Right hindlimb (tissue), 1 donor: ENCODE measurements around the gene GGTLC2.
"Not testable (repeated sequence)": the region's sequence is repeated elsewhere in the genome, so short reads cannot be mapped to it uniquely, and the experiment has no call there.

Source experiments
- DNase-seq: peaks from one replicate; pipeline ENCODE4 v3.0.0-alpha.2; 2018

GGTLC2 gene

DNA sequence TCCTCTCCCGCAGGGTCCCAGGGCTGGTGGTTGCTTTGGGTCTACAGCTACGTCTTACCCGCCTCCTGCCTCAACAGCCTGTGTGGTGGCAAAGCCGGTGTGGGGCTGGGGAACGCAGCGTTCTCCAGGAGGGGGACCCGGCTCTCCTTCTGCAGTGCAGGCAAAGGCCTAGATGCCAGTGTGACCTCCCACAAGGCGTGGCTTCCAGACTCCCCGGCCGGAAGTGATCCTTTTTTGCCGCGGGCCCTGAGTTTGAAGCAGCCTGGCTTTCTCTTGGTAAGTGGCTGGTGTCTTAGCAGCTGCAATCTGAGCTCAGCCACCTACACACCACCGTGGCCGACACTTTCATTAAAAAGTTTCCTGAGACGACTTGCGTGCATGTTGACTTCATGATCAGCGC is 6.1 kb upstream of the GGTLC2 start:
- DNase-seq: not testable (repeated sequence)

DNA sequence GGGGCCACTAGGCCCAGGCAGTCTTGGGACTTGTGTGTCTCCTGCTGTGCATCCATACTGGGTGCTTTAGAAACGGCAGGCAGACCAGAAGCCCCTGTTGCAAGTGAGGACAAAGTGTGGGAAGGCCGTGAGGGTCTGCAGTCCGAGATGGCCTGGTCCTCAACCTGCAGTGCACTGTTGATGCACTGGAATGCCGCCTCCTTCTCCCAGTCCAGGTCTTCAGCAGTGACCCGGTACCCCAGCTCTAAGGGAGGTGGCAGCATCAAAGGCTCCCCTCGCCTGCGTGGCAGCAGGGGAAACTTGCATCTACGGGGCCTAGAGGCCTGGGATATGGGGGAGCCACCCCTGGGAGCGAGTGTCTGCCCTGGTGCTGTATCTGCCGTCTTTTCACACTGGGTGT is 2.2 kb upstream of the GGTLC2 start:
- DNase-seq: not testable (repeated sequence)

DNA sequence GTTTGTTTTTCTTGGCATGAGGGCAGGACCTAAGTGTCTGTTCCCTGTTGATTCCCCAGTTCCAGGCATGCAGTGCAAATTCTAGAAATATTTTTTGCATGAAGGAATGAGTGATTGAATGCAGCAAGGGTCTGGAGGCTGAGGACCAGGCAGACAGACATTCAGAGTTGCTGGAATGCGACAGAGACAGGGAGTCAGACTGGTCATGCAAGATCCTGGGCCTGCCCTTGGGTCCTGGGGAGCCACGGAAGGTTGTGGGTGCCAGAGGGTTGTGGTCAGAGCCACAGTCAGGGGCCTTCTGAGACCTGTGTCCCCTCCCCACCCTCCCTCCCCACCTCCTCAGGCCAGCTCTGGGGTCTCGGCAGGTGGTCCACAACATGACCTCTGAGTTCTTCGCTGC is 1.6 kb downstream of the GGTLC2 start:
- not testable (repeated sequence) for DNase-seq

DNA sequence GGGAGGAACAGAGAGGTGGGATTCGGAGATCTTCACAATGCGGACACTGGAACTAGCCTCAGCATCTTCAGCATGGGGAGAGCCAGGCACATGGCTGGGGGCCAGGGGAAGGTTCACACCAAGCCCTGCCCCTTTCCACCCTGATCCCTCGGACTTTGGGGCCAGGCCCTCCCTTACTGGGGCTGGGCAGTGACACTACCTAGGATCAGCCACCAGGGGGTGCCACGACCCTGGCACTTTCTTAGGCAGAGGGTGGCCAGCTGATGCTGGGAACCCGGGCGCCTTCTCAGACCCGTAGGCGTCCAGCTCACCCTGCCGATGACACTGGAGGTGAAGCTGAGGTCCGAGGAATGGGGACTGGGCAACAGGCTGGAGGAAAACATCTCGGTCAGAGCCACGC is 3.5 kb downstream of the GGTLC2 start:
- not testable (repeated sequence) for DNase-seq

DNA sequence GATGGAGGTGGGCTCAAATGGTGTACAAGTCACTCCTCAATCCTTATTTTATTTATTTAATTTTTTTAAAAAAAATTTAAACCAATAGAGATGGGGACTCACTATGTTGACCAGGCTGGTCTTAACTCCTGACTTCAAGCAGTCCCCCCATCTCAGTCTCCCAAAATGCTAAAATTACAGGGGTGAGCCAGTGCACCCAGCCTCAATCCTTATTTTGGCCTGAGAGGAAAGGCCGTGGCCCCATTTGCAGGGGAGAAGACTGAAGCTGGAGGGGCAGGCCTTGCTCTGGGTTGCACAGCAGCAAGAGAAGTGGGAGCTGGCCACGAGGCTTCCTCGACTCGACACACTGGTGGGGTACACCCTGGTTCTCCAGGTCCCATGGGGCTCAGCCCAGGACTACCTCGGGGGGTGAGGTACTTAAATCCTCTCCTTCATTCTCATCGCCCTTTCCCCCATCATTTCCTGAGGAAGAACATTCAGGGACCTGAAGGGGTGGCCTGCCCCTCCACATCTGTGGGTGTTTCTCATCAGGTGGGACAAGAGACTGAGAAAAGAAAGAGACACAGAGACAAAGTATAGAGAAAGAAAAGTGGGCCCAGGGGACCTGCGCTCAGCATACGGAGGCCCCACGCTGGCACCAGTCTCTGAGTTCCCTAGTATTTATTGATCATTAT is 4.6 kb downstream of the GGTLC2 start:
- DNase-seq: not testable (repeated sequence)

DNA sequence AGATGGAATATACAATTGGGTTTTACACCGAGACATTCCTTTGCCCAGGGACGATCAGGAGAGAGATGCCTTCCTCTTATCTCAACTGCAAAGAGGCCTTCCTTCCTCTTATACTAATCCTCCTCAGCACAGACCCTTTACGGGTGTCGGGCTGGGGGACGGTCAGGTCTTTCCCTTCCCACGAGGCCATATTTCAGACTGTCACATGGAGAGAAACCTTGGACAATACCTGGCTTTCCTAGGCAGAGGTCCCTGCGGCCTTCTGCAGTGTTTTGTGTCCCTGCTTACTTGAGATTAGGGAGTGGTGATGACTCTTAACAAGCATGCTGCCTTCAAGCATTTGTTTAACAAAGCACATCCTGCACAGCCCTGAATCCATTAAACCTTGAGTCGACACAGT is 5.3 kb downstream of the GGTLC2 start:
- not testable (repeated sequence) for DNase-seq

DNA sequence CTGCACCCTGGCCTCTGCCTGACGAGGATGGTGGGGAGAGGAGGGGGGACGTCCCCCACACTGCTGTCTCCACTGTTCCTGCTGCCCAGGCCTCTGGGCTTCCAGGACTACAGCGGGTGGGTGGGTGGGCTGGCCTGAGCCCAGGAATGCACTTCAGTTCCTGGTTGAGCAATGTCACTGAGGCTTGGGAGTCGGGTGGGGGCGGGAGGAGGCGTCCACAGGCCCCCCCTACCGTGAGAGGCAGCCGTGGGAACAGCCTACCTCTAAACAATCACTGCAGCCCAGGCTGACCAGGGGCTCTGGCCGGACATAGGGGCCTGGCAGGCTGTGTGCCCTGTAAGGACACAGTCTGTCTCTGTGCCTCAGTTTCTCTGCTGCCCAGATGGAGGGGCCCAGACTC is 6.0 kb downstream of the GGTLC2 start:
- not testable (repeated sequence) for DNase-seq

DNA sequence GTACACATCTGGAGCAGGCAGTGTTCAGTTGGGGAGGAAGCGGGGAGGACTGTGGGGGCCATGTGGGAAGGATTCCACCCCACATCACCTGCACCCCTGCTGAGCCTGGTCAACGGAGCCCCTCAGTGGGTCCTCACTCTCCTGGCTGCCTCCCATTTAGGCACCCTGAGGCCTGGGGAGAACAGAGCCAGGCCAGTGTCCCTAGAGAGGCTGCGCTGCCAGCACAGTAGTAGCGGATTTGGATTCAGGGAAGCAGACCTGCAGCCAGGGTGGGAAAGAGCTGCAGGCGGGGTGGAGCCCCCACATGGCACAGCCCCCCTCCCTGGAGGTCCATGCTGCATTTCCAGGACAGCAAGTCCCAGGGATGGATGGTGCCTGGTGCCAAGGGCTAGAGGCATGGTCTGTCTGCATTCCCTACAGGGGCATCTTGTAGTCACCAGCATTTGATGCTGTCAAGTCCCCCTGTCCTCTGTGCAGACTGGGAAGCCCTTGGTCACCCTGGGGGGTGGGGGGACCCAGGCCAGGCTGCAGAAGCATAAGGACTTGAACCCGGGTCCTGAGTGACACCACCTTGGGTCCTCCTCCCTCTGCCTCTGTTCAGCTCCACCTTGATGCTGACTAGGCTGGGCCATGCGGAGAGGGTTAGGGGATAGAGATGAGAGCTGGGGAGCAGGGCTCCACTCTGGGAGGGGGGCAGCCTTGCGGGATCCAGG is 6.5 kb downstream of the GGTLC2 start:
- not testable (repeated sequence) for DNase-seq

DNA sequence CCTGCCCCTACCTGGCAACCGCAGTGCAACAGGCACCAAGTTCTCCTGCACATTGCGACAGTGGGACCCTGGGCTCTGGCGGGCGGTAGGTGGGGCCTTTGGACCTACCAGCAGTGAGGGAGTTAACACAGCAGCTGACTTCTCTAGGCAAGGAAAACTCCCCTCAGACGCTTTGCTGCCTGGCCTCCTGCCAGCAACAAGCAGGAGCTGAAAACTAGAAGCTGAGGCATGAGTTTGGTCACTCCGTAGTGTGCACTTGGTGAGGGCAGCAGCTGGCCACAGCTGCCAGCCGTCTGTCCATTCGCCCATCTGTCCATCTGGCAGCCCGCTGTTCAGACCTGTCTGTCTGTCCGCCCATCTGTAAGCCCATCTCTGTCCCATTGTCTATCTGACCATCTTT is 7.2 kb downstream of the GGTLC2 start:
- peak; percentile 63 for DNase-seq

DNA sequence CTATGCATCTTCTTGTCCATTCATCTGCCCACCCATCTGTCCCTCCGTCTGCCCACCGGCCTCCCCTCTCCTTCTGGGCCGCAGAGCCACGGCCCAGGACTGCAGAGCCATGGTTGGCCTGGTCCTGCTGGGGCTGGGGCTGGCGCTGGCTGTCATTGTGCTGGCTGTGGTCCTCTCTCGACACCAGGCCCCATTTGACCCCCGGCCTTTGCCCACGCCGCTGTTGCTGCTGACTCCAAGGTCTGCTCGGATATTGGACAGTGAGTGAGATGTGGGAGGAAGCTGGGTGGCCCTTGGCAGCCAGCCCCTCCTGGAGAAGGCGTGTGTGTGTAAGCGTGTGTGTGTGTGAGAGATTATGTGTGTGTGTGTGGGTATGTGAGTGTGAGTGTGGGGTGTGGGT is 7.7 kb downstream of the GGTLC2 start:
- not testable (repeated sequence) for DNase-seq

DNA sequence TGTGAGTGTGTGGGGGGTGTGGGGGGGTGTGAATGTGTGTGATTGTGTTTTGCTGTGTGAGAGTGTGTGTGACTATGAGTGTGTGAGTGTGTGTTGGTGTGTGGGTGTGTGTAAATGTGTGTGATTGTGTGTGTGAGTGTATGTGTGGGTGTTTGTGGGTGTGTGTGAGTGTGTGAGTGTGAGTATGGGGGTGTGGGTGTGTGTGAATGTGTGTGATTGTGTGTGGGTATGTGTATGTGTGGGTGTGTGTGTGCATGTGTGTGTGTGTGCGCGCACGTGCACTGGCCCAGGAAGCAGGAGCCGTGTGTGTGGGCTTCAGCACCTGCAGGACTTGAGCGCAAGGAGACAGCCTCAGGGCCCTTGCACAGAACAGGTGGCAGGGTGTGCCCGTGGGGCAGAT is 8.2 kb downstream of the GGTLC2 start:
- not testable (repeated sequence) for DNase-seq

DNA sequence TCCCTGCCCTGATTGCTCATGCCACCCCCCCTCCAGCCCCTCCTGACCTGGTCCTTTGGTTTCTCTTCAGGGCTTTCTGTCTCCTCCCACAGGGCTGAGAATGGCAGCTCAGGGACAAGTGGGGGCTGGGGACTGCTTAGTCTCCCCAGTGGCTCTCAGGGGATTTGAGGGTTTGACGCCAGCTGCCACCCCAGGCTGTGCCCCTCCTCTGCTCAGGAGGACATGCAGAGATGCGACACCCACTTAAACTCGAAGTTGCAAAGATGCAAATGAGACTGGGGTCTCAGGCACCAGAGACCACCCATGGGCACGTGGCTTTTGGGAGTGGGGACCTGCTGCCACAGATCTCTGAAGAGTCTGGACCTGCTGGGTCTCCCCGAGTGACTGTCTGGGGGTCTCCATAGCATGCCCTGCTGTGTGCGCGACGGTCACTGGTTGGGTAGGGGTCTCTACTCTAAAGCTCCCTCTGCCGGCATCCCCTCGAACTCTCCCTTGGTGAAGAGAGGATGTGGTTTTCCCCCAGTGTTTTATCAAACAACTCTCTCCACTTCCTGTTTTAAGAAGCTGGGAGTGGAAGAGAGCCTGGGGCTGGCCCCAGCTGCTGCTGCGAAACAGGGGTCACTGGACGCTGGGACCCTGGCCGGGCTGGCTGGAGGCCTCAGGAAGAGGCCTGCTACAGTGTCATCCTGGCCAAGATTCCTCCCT is 9.4 kb downstream of the GGTLC2 start:
- not testable (repeated sequence) for DNase-seq

DNA sequence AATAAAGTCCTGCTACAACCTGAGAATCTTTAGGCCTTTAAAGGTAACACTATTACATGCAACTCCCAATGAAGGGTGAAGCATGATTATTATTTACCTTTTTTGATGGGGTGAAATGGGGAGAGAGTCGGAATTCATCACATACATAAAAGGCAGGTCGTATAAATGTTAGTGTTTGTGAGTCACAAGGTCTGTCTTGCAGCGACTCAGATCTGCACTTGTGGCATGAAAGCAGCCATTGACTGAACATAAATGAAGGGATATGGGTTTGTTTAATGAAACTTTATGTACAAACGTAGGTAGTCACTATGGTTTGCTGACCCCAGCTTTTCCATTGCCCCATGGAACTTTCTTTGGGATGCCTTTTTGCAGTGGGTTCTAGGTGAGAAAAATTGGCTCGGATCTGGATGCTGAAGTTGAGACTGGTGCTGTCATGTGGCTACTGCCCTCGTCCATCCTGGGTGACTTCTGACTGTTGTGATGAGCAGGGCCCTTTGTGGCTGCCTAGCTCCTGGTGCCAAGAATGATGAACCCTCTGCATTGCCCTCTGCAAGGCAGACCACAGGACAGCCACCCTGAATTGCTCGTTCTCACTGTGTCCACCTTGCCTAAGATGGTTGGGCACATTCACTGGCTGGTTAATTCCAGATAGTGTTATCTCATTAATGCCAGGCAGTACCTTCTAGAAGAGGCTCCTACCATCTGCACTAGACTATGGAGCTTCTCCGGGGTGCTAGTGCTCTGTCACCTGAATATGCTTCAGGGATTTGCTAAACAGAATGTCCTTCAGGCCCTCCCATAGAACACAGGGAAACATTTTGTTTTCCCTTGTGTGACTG is 11.3 kb downstream of the GGTLC2 start:
- DNase-seq: no peak

DNA sequence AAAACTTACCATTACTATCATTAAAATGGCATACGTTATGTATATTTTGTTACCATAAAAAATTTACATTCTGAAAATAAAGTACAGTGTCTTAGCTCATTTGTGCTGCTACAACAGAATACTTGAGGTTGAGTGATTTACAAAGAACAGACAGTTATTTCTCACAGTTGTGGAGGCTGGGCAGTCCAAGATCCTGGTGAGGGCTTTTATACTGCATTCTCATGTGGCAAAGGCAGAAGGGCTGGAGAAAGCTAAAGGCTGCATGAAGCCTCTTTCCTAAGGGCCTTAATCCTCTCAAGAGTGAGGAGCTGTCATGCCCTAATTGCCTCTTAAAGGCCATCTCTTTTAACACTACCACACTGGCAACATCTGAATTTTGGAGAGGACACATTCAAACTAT is 13.3 kb downstream of the GGTLC2 start:
- no peak for DNase-seq

DNA sequence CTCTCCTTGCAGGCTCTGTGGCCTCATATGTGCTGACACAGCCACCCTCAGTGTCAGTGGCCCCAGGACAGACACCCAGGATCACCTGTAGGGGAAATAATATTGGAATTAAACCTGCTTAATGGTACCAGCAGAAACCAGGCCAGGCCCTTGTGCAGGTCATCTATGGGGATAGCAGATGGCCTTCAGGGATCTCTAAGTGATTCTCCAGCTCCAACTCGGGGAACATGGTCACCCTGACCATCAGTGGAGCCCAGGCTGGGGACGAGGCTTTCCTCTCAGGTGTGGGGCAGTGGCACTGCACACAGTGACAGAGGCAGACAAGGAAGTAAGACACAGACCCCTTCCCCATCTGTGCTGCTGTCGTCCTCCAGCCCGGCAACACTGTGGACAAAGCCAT is 16.9 kb downstream of the GGTLC2 start:
- no peak for DNase-seq

DNA sequence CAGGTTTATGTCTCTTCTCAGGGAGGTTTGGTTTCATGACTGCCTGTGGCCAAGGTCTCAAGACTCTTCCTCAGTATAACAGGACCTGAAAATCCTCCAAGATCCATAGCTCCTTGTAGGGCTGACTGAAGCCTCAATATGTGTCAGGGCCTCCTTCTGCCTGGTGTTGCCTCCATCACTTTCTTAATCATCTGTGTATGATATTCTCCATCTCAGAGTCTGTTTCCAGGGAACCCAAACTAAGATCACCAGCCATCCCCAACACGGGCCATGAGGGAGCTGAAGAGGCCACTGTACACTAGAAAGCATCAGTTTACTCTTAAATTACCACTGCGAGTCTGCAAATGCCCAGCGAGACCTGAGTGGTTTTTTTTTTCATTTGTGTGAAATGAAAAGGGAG is 17.7 kb downstream of the GGTLC2 start:
- DNase-seq: no peak

DNA sequence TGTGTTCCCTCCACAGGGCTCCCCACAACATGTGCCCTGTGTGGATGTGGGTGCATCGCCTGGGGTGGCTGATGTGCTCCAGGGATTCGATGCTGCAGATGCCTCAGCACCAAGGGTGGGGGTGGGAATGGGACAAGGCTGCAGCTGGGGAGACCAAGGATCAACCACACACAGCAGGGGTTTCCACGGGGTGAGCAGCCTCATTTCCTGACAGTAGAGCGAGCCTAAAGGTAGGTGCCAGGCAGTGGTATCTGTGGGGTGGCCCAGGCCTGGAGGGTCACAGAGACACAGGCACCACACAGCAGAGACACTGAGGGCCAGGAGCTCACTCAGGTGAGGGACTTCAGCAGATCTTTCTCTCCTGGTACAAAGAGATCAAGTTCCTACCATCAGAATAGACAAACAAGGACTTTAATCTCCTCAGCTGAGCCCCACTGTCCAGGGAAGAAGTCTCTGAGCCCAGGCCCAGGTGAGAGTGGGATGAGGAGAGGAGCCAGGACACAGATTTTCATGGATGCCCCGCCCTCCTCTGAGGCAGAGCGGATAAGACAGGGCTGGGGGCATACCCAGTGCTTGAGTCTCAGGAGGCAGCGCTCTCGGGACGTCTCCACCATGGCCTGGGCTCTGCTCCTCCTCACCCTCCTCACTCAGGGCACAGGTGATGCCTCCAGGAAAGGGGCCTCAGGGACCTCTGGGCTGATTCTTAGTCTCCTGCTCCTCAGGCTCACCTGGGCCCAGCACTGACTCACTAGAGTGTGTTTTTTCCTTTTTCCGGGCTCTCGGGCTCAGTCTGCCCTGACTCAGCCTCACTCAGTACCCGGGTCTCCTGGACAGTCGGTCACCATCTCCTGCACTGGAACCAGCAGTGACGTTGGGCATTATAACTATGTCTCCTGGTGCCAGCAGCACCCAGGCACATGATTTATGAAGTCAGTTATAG is 19.7 kb downstream of the GGTLC2 start:
- no peak for DNase-seq

DNA sequence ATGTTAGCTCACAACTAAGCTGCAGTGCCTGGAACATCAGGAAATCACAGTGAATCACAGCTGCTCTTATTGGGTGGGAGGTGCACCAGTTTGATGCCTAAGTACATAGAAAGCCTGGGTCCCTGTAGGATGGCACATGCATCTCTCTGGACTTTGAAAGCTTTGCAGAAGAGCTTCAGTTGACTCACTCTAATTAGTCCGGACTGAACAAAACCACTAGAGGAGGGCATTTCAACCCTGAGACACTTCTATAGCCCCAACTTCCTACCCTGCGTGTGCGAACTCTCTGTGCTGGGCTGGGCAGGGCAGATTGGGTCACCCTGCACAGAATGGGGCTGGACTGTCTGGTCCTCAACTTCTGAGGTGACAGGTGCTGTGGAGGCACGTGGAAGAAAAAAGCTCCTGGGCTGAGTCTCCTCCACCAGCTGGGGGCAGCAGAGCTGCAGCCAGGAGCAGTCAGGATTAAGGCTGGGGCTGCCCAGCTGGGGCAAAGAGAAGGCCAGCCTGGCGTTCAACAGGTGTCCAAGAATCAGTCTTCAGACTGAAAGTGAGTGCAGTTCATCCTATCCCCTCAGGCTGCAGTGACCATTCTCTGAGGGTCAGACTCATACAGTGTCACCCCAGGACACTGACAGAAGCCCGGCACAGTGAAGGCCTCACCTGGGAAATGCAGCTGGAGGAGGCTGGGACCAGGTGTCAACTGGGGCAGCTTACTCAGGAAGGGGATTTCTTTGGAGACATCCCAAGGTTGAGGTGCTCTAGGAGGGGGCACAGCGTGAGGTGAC is 22.1 kb downstream of the GGTLC2 start:
- DNase-seq: no peak

DNA sequence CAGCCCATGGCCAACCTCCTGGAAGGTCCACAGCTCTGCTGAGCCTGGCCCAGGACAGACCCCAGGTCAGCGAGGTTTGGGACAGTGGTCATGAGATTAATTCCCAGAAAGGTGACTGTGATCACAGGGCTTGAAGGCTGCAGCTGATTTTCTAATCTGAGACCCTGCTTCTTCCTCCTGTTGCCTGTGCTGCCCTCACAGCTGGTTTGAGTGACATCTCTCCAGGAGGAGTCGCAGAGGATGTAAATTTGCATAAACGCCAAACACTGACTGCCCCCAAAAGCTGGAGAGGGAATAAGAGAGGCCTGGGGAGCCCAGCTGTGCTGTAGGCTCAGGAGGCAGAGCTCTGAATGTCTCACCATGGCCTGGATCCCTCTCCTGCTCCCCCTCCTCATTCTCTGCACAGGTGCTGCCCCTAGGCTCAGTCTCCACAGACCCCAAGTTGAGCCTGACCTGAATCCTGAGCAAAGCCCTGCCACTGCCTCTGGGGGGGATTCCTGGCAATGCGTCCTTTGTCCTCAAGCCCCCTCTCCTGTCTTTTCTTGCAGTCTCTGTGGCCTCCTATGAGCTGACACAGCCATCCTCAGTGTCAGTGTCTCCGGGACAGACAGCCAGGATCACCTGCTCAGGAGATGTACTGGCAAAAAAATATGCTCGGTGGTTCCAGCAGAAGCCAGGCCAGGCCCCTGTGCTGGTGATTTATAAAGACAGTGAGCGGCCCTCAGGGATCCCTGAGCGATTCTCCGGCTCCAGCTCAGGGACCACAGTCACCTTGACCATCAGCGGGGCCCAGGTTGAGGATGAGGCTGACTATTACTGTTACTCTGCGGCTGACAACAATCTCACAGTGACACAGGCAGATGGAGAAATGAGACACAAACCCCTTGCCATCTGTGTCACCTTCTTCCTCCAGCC is 23.8 kb downstream of the GGTLC2 start:
- no peak for DNase-seq

DNA sequence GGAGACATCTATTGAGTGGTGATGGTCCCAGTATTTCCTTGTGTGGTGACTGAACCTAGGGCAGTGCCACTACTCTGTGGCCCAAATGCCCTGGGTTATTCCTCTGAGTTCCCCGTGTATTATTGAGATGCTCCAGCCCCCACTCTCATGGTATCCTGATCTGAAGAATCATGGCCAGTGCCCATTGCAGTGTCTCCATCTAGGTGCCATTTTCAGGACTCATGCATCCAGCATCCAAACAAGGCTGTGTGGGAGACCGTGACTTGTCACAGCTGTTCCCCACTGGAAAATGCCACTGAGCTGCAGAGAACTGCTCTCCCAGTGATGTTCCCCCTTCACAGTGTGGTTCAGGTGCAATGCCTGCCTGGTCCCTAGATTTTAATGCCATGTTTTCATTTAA is 24.7 kb downstream of the GGTLC2 start:
- no peak for DNase-seq
